ENCODE results near the gene LYG1. TPM values are rescaled to one million over a fixed set of nuclear protein-coding genes. Genes with fewer than 3 reads are reported as not detected.

Gene LYG1
- total and polyA plus RNA-seq, 4 donors = 0.80 to 2.7 (median 1.0) TPM

DNA sequence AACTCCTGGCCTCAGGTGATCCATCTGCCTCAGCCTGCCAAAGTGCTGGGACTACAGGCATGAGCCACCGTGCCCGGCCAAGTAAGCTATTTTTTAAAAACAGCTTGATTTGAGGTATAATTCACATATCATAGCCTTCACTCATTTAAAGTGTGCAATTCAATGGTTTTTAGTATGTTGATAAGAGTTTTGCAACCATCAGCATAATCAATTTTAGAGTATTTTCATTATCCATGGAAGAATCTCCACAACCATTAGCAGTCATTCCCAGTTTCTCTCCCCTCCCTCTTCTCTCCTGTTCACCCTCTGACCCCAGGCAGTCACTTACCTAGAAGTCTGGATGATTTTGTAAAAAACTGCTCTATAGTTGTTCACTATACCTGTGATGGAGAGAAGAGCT is 40.8 kb downstream of the LYG1 start:
- TF ChIP-seq, protein P1, sequence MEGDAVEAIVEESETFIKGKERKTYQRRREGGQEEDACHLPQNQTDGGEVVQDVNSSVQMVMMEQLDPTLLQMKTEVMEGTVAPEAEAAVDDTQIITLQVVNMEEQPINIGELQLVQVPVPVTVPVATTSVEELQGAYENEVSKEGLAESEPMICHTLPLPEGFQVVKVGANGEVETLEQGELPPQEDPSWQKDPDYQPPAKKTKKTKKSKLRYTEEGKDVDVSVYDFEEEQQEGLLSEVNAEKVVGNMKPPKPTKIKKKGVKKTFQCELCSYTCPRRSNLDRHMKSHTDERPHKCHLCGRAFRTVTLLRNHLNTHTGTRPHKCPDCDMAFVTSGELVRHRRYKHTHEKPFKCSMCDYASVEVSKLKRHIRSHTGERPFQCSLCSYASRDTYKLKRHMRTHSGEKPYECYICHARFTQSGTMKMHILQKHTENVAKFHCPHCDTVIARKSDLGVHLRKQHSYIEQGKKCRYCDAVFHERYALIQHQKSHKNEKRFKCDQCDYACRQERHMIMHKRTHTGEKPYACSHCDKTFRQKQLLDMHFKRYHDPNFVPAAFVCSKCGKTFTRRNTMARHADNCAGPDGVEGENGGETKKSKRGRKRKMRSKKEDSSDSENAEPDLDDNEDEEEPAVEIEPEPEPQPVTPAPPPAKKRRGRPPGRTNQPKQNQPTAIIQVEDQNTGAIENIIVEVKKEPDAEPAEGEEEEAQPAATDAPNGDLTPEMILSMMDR (IDR thresholded peaks at IDR 0.05; ENCODE audit: control extremely low read depth, extremely low read depth) = no peak
- no peak for DNase-seq
- Histone ChIP-seq H3K9ac (ENCODE audit: insufficient read depth in 1 of 2, low read length in 2 of 2) (no peak overlapping the region), H3K4me3 (no peak overlapping the region), H3K9me3 (ENCODE audit: control insufficient read depth in 4 of 4, insufficient read depth in 3 of 4, low read length in 3 of 4) (no peaks in the 10 kb centered on the region), H3K27ac (ENCODE audit: low read depth in 1 of 2, low read length in 1 of 2) (no peak overlapping the region), H3K4me1 (ENCODE audit: control insufficient read depth in 5 of 5, insufficient read depth in 5 of 5, low read length in 5 of 5) (no peaks in the 10 kb centered on the region), H3K27me3 (ENCODE audit: control insufficient read depth in 3 of 3, insufficient read depth in 3 of 3, low read length in 2 of 3) (no peaks in the 10 kb centered on the region), H3K36me3 (ENCODE audit: control insufficient read depth in 4 of 4, insufficient read depth in 4 of 4, low read length in 4 of 4) (no peaks in the 10 kb centered on the region)
- 95 to 98% methylated on average over 2 of the region's 2 CpGs for WGBS, 2 donors
- no peak for ATAC-seq (ENCODE audit: insufficient read depth, low FRiP score)

DNA sequence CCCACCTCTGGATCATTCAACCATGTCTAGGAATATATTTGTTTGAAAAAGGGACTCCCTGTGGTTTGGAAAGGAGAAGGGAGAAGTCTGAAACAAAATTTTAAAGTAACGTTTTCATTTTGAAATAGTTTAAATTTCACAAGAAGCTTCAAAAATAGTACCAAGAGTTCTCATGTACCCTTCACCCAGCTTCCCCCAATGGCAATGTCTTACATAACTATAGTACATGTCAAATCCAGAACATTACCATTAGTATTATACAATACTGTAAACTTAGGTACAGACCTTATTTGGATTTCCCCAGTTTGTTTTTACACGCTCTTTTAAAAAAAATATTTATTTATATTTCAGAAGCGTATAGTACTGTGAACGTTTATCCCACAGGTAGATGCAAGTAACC is 41.5 kb downstream of the LYG1 start:
- DNase-seq = no peak
- TF ChIP-seq, protein P1 (IDR thresholded peaks at IDR 0.05; ENCODE audit: control extremely low read depth, extremely low read depth) = no peak
- H3K27me3 ChIP-seq (ENCODE audit: control insufficient read depth in 3 of 3, insufficient read depth in 3 of 3, low read length in 2 of 3) = no peaks in the 10 kb centered on the region
- H3K36me3 ChIP-seq (ENCODE audit: control insufficient read depth in 4 of 4, insufficient read depth in 4 of 4, low read length in 4 of 4) = no peaks in the 10 kb centered on the region
- H3K27ac ChIP-seq (ENCODE audit: low read depth in 1 of 2, low read length in 1 of 2) = no peak overlapping the region
- H3K4me3 ChIP-seq = no peak overlapping the region
- no peaks in the 10 kb centered on the region for H3K9me3 ChIP-seq (ENCODE audit: control insufficient read depth in 4 of 4, insufficient read depth in 3 of 4, low read length in 3 of 4)
- no peak for ATAC-seq (ENCODE audit: insufficient read depth, low FRiP score)
- WGBS, 2 donors = 77 to 79% methylated on average over 4 of the region's 4 CpGs
- H3K9ac ChIP-seq (ENCODE audit: insufficient read depth in 1 of 2, low read length in 2 of 2) = no peak overlapping the region
- H3K4me1 ChIP-seq (ENCODE audit: control insufficient read depth in 5 of 5, insufficient read depth in 5 of 5, low read length in 5 of 5) = no peaks in the 10 kb centered on the region

DNA sequence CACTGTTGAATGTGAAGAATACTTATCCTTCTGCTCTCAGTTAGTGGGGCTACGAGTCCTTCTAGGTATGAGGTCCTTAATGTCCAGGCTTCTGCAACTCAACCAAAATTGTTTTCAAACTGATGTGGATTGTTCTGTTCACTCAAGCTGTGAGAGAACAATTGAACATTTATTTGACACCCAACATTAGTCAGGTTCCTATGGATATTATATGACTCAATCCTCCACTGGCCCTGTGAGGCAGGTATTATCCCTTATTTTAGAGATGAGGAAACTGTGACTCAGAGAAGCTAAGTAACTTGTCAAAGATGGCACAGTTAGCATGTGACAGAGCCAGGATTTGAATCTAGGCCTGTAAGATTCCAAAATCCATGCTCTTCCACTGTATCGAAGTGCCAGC is 44.3 kb downstream of the LYG1 start:
- WGBS, 2 donors = 94 to 99% methylated on average over 2 of the region's 2 CpGs
- Histone ChIP-seq H3K27ac (ENCODE audit: low read depth in 1 of 2, low read length in 1 of 2) (no peak overlapping the region), H3K9me3 (ENCODE audit: control insufficient read depth in 4 of 4, insufficient read depth in 3 of 4, low read length in 3 of 4) (no peaks in the 10 kb centered on the region)

More for the DNA sequence above, 44.3 kb downstream of the LYG1 start:
- Histone ChIP-seq H3K36me3 (ENCODE audit: control insufficient read depth in 4 of 4, insufficient read depth in 4 of 4, low read length in 4 of 4) (no peaks in the 10 kb centered on the region), H3K4me3 (no peak overlapping the region), H3K27me3 (ENCODE audit: control insufficient read depth in 3 of 3, insufficient read depth in 3 of 3, low read length in 2 of 3) (no peaks in the 10 kb centered on the region), H3K4me1 (ENCODE audit: control insufficient read depth in 5 of 5, insufficient read depth in 5 of 5, low read length in 5 of 5) (no peaks in the 10 kb centered on the region), H3K9ac (ENCODE audit: insufficient read depth in 1 of 2, low read length in 2 of 2) (no peak overlapping the region)
- TF ChIP-seq, protein P1 (IDR thresholded peaks at IDR 0.05; ENCODE audit: control extremely low read depth, extremely low read depth) = no peak
- DNase-seq (no peak), ATAC-seq (ENCODE audit: insufficient read depth, low FRiP score) (no peak)

All from lung (tissue), 12 donors.